ENCODE results near the gene TYW1B. TPM values are rescaled to one million over a fixed set of nuclear protein-coding genes. Genes with fewer than 3 reads are reported as not detected.
"Not testable (repeated sequence)": the region's sequence is repeated elsewhere in the genome, so short reads cannot be mapped to it uniquely, and the experiment has no call there.

TYW1B gene
- total RNA-seq, 5 donors from 2014 or later (not counting 1 experiment from before 2014, with no cell fraction given): 3.7 to 7.3 (median 5.7) TPM

DNA sequence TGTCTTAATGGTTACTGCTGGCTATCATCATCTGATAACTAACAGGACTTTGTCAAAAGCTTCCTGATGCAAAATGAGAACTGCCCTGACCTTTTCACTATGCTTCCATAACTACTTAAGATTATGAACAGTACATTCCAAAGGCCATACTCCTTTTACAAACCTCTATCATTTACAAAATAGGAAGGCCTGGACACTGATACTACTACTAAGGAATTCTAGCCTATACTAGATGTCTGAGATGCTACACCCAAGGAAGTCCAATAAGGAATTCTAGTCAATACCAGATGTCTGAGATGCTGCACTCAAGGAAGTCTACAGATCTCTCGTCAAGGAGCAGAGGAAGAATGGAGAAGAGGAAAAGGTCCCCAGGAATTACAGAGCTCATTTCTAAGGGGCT is 130.9 kb downstream of the TYW1B start:
- H3K27ac ChIP-seq (ENCODE audit: low read length); H3K27me3 Mint-ChIP-seq; H3K4me1 Mint-ChIP-seq; H3K27ac Mint-ChIP-seq; H3K4me1 ChIP-seq (ENCODE audit: control insufficient read depth in 1 of 2, extremely low read depth in 1 of 2, insufficient read depth in 2 of 2, low read length in 2 of 2); POLR2A ChIA-PET; H3K4me3 Mint-ChIP-seq; H3K4me3 ChIP-seq (ENCODE audit: control insufficient read depth in 1 of 2, extremely low read depth in 1 of 2, low read length in 1 of 2); H3K27me3 ChIP-seq (replicated peaks in 1 of 2; ENCODE audit: control insufficient read depth in 2 of 2, extremely low read depth in 1 of 2, insufficient read depth in 2 of 2, low read length in 1 of 2); H3K9me3 Mint-ChIP-seq; H3K36me3 ChIP-seq (ENCODE audit: control insufficient read depth in 2 of 2, extremely low read depth in 1 of 2, insufficient read depth in 1 of 2, low read length in 1 of 2); ATAC-seq (replicated peaks in 1 of 4); CTCF ChIA-PET; H3K9me3 ChIP-seq; DNase-seq: not testable (repeated sequence)
- peaks cover 27% of the 10 kb centered on the region for H3K36me3 Mint-ChIP-seq
- no CpG with 5 or more reads among the region's 1 CpG for WGBS (ENCODE audit: insufficient coverage)

- no CpG with 5 or more reads among the region's 2 CpGs for WGBS (ENCODE audit: insufficient coverage)
- H3K27me3 Mint-ChIP-seq; H3K27ac Mint-ChIP-seq; H3K4me1 Mint-ChIP-seq; H3K4me1 ChIP-seq (ENCODE audit: control insufficient read depth in 1 of 2, extremely low read depth in 1 of 2, insufficient read depth in 2 of 2, low read length in 2 of 2); H3K27me3 ChIP-seq (replicated peaks in 1 of 2; ENCODE audit: control insufficient read depth in 2 of 2, extremely low read depth in 1 of 2, insufficient read depth in 2 of 2, low read length in 1 of 2); H3K9me3 Mint-ChIP-seq; H3K27ac ChIP-seq (ENCODE audit: low read length); H3K4me3 Mint-ChIP-seq; H3K4me3 ChIP-seq (ENCODE audit: control insufficient read depth in 1 of 2, extremely low read depth in 1 of 2, low read length in 1 of 2); DNase-seq; H3K9me3 ChIP-seq; POLR2A ChIA-PET; CTCF ChIA-PET; H3K36me3 ChIP-seq (ENCODE audit: control insufficient read depth in 2 of 2, extremely low read depth in 1 of 2, insufficient read depth in 1 of 2, low read length in 1 of 2); ATAC-seq (replicated peaks in 1 of 4): not testable (repeated sequence)
- peaks cover 27% of the 10 kb centered on the region for H3K36me3 Mint-ChIP-seq
Measured at GRCh38 chr7:72696643-72697042, 131.4 kb downstream of the TYW1B start.

DNA sequence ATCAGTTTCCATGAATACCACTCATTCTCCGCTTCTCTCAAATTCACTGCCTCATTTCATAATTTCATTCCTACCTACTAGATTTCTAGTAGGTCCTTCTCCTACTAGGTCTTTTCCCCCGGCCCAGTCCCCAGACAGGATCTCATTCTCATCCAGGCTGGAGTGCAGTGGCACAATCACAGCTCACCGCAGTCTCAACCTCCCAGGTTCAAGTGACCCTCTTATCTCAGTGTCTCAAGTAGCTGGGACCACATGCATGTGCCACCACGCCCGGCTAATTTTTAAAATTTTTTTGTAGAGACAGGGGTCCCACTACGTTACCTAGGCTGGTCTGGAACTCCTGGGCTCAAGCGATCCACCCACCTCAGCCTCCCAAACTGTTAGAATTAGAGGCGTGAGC is 132.5 kb downstream of the TYW1B start:
- H3K27me3 ChIP-seq (replicated peaks in 1 of 2; ENCODE audit: control insufficient read depth in 2 of 2, extremely low read depth in 1 of 2, insufficient read depth in 2 of 2, low read length in 1 of 2); CTCF ChIA-PET; H3K27ac ChIP-seq (ENCODE audit: low read length); H3K4me1 ChIP-seq (ENCODE audit: control insufficient read depth in 1 of 2, extremely low read depth in 1 of 2, insufficient read depth in 2 of 2, low read length in 2 of 2); H3K27me3 Mint-ChIP-seq; POLR2A ChIA-PET; H3K9me3 Mint-ChIP-seq; H3K27ac Mint-ChIP-seq; ATAC-seq (replicated peaks in 1 of 4); H3K4me1 Mint-ChIP-seq; H3K4me3 ChIP-seq (ENCODE audit: control insufficient read depth in 1 of 2, extremely low read depth in 1 of 2, low read length in 1 of 2); DNase-seq; H3K9me3 ChIP-seq; H3K4me3 Mint-ChIP-seq; H3K36me3 ChIP-seq (ENCODE audit: control insufficient read depth in 2 of 2, extremely low read depth in 1 of 2, insufficient read depth in 1 of 2, low read length in 1 of 2): not testable (repeated sequence)
- WGBS (ENCODE audit: insufficient coverage): 100% methylated on average over 2 of the region's 8 CpGs
- peaks cover 27% of the 10 kb centered on the region for H3K36me3 Mint-ChIP-seq

DNA sequence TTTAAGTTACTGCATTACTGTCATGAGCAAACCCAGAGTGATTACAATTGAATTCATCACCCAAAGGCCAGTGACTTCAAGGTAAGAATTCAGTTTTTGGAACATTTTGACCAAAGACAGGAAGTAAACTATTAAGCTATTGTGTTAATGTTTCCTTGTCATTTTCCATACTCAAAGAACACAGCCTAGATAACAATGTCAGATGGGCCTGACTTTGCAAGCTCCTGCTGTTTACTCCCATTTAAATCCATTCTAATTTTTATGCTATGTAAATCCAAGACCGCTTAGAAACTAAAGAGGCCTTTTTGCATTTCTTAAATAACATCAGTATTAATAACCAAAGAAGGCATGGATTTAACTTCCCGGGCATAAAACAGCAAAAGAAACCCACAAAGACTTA is 136.6 kb downstream of the TYW1B start:
- not testable (repeated sequence) for H3K27me3 Mint-ChIP-seq

GRCh38 chr7:72690177-72690576 is 137.8 kb downstream of the TYW1B start:
- H3K27ac Mint-ChIP-seq; DNase-seq; H3K27me3 ChIP-seq (replicated peaks in 1 of 2; ENCODE audit: control insufficient read depth in 2 of 2, extremely low read depth in 1 of 2, insufficient read depth in 2 of 2, low read length in 1 of 2); H3K36me3 ChIP-seq (ENCODE audit: control insufficient read depth in 2 of 2, extremely low read depth in 1 of 2, insufficient read depth in 1 of 2, low read length in 1 of 2); H3K4me1 ChIP-seq (ENCODE audit: control insufficient read depth in 1 of 2, extremely low read depth in 1 of 2, insufficient read depth in 2 of 2, low read length in 2 of 2); ATAC-seq (replicated peaks in 1 of 4); POLR2A ChIA-PET; H3K27ac ChIP-seq (ENCODE audit: low read length); H3K4me3 ChIP-seq (ENCODE audit: control insufficient read depth in 1 of 2, extremely low read depth in 1 of 2, low read length in 1 of 2); H3K9me3 Mint-ChIP-seq; H3K9me3 ChIP-seq; H3K4me1 Mint-ChIP-seq; H3K27me3 Mint-ChIP-seq; H3K4me3 Mint-ChIP-seq; CTCF ChIA-PET: not testable (repeated sequence)
- no CpG with 5 or more reads among the region's 2 CpGs for WGBS (ENCODE audit: insufficient coverage)
- H3K36me3 Mint-ChIP-seq: peaks cover 39% of the 10 kb centered on the region

More for the DNA sequence above, 136.6 kb downstream of the TYW1B start:
- H3K9me3 ChIP-seq; H3K27ac ChIP-seq (ENCODE audit: low read length); H3K27ac Mint-ChIP-seq; POLR2A ChIA-PET; H3K4me1 Mint-ChIP-seq; H3K4me3 ChIP-seq (ENCODE audit: control insufficient read depth in 1 of 2, extremely low read depth in 1 of 2, low read length in 1 of 2); CTCF ChIA-PET; DNase-seq; H3K4me3 Mint-ChIP-seq; ATAC-seq (replicated peaks in 1 of 4); H3K4me1 ChIP-seq (ENCODE audit: control insufficient read depth in 1 of 2, extremely low read depth in 1 of 2, insufficient read depth in 2 of 2, low read length in 2 of 2); H3K27me3 ChIP-seq (replicated peaks in 1 of 2; ENCODE audit: control insufficient read depth in 2 of 2, extremely low read depth in 1 of 2, insufficient read depth in 2 of 2, low read length in 1 of 2); H3K9me3 Mint-ChIP-seq; H3K36me3 ChIP-seq (ENCODE audit: control insufficient read depth in 2 of 2, extremely low read depth in 1 of 2, insufficient read depth in 1 of 2, low read length in 1 of 2): not testable (repeated sequence)
- H3K36me3 Mint-ChIP-seq: peaks cover 32% of the 10 kb centered on the region
- WGBS (ENCODE audit: insufficient coverage): 100% methylated on average over 1 of the region's 2 CpGs

GRCh38 chr7:72689344-72689743 is 138.7 kb downstream of the TYW1B start:
- H3K27me3 ChIP-seq (replicated peaks in 1 of 2; ENCODE audit: control insufficient read depth in 2 of 2, extremely low read depth in 1 of 2, insufficient read depth in 2 of 2, low read length in 1 of 2); ATAC-seq (replicated peaks in 1 of 4); DNase-seq; POLR2A ChIA-PET; H3K27me3 Mint-ChIP-seq; H3K4me3 ChIP-seq (ENCODE audit: control insufficient read depth in 1 of 2, extremely low read depth in 1 of 2, low read length in 1 of 2); CTCF ChIA-PET; H3K4me1 Mint-ChIP-seq; H3K27ac ChIP-seq (ENCODE audit: low read length); H3K9me3 ChIP-seq; H3K36me3 ChIP-seq (ENCODE audit: control insufficient read depth in 2 of 2, extremely low read depth in 1 of 2, insufficient read depth in 1 of 2, low read length in 1 of 2); H3K27ac Mint-ChIP-seq; H3K9me3 Mint-ChIP-seq; H3K4me3 Mint-ChIP-seq; H3K4me1 ChIP-seq (ENCODE audit: control insufficient read depth in 1 of 2, extremely low read depth in 1 of 2, insufficient read depth in 2 of 2, low read length in 2 of 2): not testable (repeated sequence)
- peaks cover 39% of the 10 kb centered on the region for H3K36me3 Mint-ChIP-seq
- no CpG with 5 or more reads among the region's 1 CpG for WGBS (ENCODE audit: insufficient coverage)

- H3K27me3 Mint-ChIP-seq; H3K9me3 Mint-ChIP-seq; H3K4me3 Mint-ChIP-seq; POLR2A ChIA-PET; ATAC-seq (replicated peaks in 1 of 4); H3K36me3 ChIP-seq (ENCODE audit: control insufficient read depth in 2 of 2, extremely low read depth in 1 of 2, insufficient read depth in 1 of 2, low read length in 1 of 2); H3K27ac ChIP-seq (ENCODE audit: low read length); H3K9me3 ChIP-seq; H3K27me3 ChIP-seq (replicated peaks in 1 of 2; ENCODE audit: control insufficient read depth in 2 of 2, extremely low read depth in 1 of 2, insufficient read depth in 2 of 2, low read length in 1 of 2); DNase-seq; H3K27ac Mint-ChIP-seq; H3K4me1 ChIP-seq (ENCODE audit: control insufficient read depth in 1 of 2, extremely low read depth in 1 of 2, insufficient read depth in 2 of 2, low read length in 2 of 2); CTCF ChIA-PET; H3K4me3 ChIP-seq (ENCODE audit: control insufficient read depth in 1 of 2, extremely low read depth in 1 of 2, low read length in 1 of 2): not testable (repeated sequence)
- no CpG with 5 or more reads among the region's 4 CpGs for WGBS (ENCODE audit: insufficient coverage)
- H3K36me3 Mint-ChIP-seq: peaks cover 42% of the 10 kb centered on the region
- peaks cover 10 to 15% (median 12%) of the 10 kb centered on the region in 3 donors for H3K4me1 Mint-ChIP-seq
Measured at GRCh38 chr7:72681211-72681610, 146.8 kb downstream of the TYW1B start.

Measured in T-cell (primary cell).